ENCODE measurements around the gene RNF223.

DNA sequence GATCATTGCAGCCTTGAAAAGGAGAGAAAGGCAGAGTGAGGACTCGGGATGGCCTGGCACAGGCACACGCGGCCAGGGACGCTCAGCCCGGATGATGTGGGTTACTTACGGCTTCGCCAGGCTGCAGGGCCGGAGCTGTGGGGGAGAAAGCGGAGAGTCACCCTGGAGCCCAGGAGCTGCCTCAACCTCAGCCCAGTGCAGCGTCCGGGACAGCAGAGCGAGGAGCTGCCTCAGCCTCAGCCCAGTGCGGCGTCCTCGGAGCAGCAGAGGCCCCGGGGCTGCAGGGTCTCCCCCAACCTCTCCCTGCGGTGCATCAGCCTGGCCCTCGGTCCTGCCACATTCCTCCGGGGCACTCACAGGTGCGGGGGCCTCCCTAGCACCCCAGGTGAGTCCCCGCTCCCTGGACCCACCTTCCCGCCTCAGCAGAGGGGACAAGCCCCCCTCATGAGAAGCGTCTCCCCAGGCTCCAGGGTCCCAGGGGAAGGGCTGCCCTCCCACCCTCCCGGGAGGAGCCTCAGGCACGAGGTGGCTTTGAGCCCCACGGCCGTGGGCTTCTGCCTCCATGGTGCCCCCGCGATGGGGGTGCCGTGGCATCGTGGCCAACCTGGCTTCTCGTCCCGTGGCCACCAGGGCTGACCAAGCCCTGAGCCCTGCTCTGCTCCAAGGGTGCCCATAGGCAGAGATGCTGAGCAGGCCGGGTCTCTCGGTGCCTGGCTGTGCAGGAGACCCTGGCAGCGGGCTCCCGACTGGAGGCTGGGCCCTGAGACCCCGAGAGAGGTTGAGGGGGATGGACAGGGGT is 10.5 kb upstream of the RNF223 start:
- TF ChIP-seq, protein P1, sequence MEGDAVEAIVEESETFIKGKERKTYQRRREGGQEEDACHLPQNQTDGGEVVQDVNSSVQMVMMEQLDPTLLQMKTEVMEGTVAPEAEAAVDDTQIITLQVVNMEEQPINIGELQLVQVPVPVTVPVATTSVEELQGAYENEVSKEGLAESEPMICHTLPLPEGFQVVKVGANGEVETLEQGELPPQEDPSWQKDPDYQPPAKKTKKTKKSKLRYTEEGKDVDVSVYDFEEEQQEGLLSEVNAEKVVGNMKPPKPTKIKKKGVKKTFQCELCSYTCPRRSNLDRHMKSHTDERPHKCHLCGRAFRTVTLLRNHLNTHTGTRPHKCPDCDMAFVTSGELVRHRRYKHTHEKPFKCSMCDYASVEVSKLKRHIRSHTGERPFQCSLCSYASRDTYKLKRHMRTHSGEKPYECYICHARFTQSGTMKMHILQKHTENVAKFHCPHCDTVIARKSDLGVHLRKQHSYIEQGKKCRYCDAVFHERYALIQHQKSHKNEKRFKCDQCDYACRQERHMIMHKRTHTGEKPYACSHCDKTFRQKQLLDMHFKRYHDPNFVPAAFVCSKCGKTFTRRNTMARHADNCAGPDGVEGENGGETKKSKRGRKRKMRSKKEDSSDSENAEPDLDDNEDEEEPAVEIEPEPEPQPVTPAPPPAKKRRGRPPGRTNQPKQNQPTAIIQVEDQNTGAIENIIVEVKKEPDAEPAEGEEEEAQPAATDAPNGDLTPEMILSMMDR (IDR thresholded peaks at IDR 0.05), result no peak
- TF ChIP-seq POLR2A (IDR thresholded peaks at IDR 0.05), result no peak

Data from lower leg skin (tissue), 3 donors.